Measurements from ENCODE around the gene FAM20B. TPM values are rescaled to one million over a fixed set of nuclear protein-coding genes. Genes with fewer than 3 reads are reported as not detected.
"Not testable (repeated sequence)": the region's sequence is repeated elsewhere in the genome, so short reads cannot be mapped to it uniquely, and the experiment has no call there.

The FAM20B gene
- total RNA-seq, 2 donors from 2014 or later = 47.7 to 52.4 TPM

DNA sequence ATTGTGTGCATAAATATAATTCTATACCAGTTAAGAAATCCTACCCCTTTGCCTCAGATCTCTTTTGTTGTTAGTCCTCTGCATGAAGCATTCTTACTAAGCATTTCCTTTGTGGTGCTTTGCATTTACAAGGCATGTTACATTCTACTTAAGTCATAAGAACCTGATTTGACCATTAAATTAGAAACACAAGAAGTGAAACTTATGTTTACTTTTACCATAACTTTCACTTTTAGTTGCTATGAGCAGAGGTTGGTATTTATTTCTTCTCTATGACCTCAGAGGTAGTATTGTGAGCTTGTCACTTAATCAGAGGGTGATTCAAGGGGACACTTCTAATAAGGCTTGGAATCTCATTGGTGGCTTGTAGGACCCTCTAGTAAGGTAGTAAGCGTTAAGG is 9.0 kb downstream of the FAM20B start:
- Histone ChIP-seq H3K9me3 (ENCODE audit: control insufficient read depth, low read length) (no peaks in the 10 kb centered on the region), H3K4me3 (ENCODE audit: low read length) (no peak overlapping the region), H3K9ac (ENCODE audit: extremely low read depth, low read length, poor library complexity, severe bottlenecking) (no peak overlapping the region), H3K4me1 (ENCODE audit: control insufficient read depth, insufficient read depth, low read length) (peaks cover 14% of the 10 kb centered on the region), H3K27me3 (ENCODE audit: control insufficient read depth, insufficient read depth, low read length, poor library complexity, severe bottlenecking) (no peaks in the 10 kb centered on the region), H3K27ac (ENCODE audit: low read depth, low read length) (no peak overlapping the region), H3K36me3 (ENCODE audit: control insufficient read depth, insufficient read depth, low read length) (no peaks in the 10 kb centered on the region)
- Mint-ChIP-seq H3K27ac (peak overlapping the region; percentile 77), H3K27me3 (ENCODE audit: insufficient read depth) (no peaks in the 10 kb centered on the region), H3K36me3 (ENCODE audit: low read depth) (no peaks in the 10 kb centered on the region), H3K4me1 (peaks cover 48% of the 10 kb centered on the region), H3K9me3 (peaks cover 2% of the 10 kb centered on the region), H3K4me3 (no peak overlapping the region)
- DNase-seq = no peak
- 83 to 84% methylated on average over 1 of the region's 1 CpG for WGBS, 2 experiments (ENCODE audit: insufficient coverage in 1 of 2, insufficient read length in 1 of 2)
- TF ChIP-seq, protein P1, sequence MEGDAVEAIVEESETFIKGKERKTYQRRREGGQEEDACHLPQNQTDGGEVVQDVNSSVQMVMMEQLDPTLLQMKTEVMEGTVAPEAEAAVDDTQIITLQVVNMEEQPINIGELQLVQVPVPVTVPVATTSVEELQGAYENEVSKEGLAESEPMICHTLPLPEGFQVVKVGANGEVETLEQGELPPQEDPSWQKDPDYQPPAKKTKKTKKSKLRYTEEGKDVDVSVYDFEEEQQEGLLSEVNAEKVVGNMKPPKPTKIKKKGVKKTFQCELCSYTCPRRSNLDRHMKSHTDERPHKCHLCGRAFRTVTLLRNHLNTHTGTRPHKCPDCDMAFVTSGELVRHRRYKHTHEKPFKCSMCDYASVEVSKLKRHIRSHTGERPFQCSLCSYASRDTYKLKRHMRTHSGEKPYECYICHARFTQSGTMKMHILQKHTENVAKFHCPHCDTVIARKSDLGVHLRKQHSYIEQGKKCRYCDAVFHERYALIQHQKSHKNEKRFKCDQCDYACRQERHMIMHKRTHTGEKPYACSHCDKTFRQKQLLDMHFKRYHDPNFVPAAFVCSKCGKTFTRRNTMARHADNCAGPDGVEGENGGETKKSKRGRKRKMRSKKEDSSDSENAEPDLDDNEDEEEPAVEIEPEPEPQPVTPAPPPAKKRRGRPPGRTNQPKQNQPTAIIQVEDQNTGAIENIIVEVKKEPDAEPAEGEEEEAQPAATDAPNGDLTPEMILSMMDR (conservative IDR thresholded peaks at IDR 0.05) = no peak

DNA sequence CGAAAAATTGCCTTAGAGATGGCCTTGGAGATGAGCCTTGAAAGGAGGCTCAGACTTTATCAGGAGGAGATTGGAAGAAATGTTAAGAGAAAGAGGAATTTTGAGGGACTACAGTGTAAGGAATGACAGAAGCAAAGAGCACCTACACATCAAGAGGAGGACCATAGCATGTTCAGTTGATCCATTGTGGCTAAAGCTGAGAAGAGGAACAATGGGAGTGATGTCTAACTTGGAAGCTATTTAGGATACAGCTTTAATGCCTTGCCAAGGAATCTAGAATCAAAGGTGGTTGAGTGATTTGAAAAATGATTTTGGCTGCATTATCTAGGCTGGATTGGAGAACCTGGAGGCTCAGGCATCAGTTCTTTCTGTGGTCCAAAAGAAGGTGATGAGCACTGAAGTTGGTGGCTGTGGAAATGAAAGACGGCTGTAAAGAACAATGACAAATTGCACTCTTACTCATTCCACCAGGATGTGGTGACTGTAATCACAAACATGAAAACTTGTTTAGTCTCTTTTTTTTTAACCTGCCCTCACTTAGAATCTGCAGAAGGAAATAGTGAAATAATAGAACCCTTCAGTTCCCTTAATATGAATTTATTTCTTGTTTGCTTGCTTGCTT is 11.3 kb downstream of the FAM20B start:
- Histone ChIP-seq H3K27me3 (ENCODE audit: control insufficient read depth, insufficient read depth, low read length, poor library complexity, severe bottlenecking) (no peaks in the 10 kb centered on the region), H3K9ac (ENCODE audit: extremely low read depth, low read length, poor library complexity, severe bottlenecking) (no peak overlapping the region), H3K36me3 (ENCODE audit: control insufficient read depth, insufficient read depth, low read length) (no peaks in the 10 kb centered on the region), H3K27ac (ENCODE audit: low read depth, low read length) (no peak overlapping the region), H3K9me3 (ENCODE audit: control insufficient read depth, low read length) (peaks cover 5% of the 10 kb centered on the region), H3K4me1 (ENCODE audit: control insufficient read depth, insufficient read depth, low read length) (peaks cover 6% of the 10 kb centered on the region), H3K4me3 (ENCODE audit: low read length) (no peak overlapping the region)
- H3K36me3 Mint-ChIP-seq (ENCODE audit: low read depth) = peaks cover 5% of the 10 kb centered on the region
- H3K4me3 Mint-ChIP-seq = no peak overlapping the region
- H3K27me3 Mint-ChIP-seq (ENCODE audit: insufficient read depth) = no peaks in the 10 kb centered on the region
- H3K9me3 Mint-ChIP-seq = peaks cover 15% of the 10 kb centered on the region
- WGBS, 2 experiments (ENCODE audit: insufficient coverage in 1 of 2, insufficient read length in 1 of 2) = 86 to 90% methylated on average over 2 of the region's 2 CpGs
- TF ChIP-seq, protein P1 (conservative IDR thresholded peaks at IDR 0.05) = no peak
- no peak for DNase-seq
- H3K27ac Mint-ChIP-seq = no peak overlapping the region
- H3K4me1 Mint-ChIP-seq = peaks cover 25% of the 10 kb centered on the region

DNA sequence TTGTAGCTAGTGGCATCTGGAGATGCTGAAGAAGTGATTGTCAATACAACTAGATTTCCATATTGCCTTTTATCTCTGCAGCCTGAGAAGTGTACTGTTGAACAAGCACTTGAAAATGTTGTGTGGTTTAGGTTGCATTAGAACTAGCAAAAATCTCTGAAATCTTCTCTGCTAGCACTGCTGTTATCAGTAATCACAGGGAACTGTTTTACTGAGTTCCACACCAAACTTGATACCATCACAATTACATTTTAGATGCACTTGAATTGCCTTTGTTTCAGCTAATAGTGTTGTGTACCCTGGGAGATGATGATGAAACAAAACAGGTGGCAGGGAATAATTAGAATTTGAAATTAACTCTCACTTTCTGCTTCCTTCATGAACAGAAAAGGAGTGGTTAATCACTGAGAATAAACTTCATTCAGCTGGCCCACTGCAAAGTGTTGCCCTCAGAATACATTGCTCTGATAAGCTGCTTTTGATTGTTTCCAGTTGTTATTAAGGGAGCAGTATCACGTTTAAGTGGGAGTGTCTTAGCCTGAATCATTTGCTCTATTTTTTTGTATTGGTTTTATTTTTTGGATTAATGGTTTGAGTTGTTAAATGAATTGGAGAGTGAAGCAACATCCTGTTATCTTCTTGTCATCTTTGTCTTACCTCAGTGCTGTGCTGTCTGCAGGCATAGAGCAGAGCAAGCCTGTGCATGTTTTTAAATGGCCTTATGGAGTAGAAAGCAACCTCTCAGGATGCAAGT is 13.0 kb downstream of the FAM20B start:
- Mint-ChIP-seq H3K27me3 (ENCODE audit: insufficient read depth) (no peaks in the 10 kb centered on the region), H3K4me1 (peaks cover 21% of the 10 kb centered on the region), H3K36me3 (ENCODE audit: low read depth) (peaks cover 11% of the 10 kb centered on the region), H3K9me3 (peaks cover 16% of the 10 kb centered on the region), H3K4me3 (no peak overlapping the region), H3K27ac (no peak overlapping the region)
- Histone ChIP-seq H3K9ac (ENCODE audit: extremely low read depth, low read length, poor library complexity, severe bottlenecking) (no peak overlapping the region), H3K27me3 (ENCODE audit: control insufficient read depth, insufficient read depth, low read length, poor library complexity, severe bottlenecking) (no peaks in the 10 kb centered on the region), H3K4me3 (ENCODE audit: low read length) (no peak overlapping the region), H3K27ac (ENCODE audit: low read depth, low read length) (peak overlapping the region; percentile 6), H3K4me1 (ENCODE audit: control insufficient read depth, insufficient read depth, low read length) (peaks cover 6% of the 10 kb centered on the region), H3K9me3 (ENCODE audit: control insufficient read depth, low read length) (peaks cover 5% of the 10 kb centered on the region), H3K36me3 (ENCODE audit: control insufficient read depth, insufficient read depth, low read length) (no peaks in the 10 kb centered on the region)
- DNase-seq = no peak
- TF ChIP-seq, protein P1 (conservative IDR thresholded peaks at IDR 0.05) = no peak
- WGBS, 2 experiments (ENCODE audit: insufficient coverage in 1 of 2, insufficient read length in 1 of 2) = 80 to 100% methylated on average over 1 of the region's 1 CpG

DNA sequence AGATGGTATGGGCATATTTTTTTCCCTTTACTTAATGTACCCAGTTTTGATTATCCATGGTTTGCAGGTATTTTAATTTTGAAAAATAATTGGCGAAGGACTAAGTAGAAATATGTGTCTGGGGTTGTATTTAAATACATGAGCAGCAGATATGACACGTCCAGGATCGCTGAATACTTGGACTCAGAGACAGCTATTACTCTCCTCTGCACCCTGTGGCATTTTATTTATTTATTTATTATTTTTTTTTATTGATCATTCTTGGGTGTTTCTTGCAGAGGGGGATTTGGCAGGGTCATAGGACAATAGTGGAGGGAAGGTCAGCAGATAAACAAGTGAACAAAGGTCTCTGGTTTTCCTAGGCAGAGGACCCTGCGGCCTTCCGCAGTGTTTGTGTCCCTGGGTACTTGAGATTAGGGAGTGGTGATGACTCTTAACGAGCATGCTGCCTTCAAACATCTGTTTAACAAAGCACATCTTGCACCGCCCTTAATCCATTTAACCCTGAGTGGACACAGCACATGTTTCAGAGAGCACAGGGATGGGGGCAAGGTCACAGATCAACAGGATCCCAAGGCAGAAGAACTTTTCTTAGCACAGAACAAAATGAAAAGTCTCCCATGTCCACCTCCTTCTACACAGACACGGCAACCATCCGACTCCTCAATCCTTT is 13.9 kb downstream of the FAM20B start:
- H3K27me3 Mint-ChIP-seq (ENCODE audit: insufficient read depth); H3K4me1 ChIP-seq (ENCODE audit: control insufficient read depth, insufficient read depth, low read length); H3K4me3 ChIP-seq (ENCODE audit: low read length); DNase-seq; H3K4me3 Mint-ChIP-seq; H3K36me3 ChIP-seq (ENCODE audit: control insufficient read depth, insufficient read depth, low read length); H3K9ac ChIP-seq (ENCODE audit: extremely low read depth, low read length, poor library complexity, severe bottlenecking); H3K27ac ChIP-seq (ENCODE audit: low read depth, low read length); H3K9me3 ChIP-seq (ENCODE audit: control insufficient read depth, low read length); H3K27me3 ChIP-seq (ENCODE audit: control insufficient read depth, insufficient read depth, low read length, poor library complexity, severe bottlenecking); H3K27ac Mint-ChIP-seq: not testable (repeated sequence)
- Mint-ChIP-seq H3K36me3 (ENCODE audit: low read depth) (peaks cover 21% of the 10 kb centered on the region), H3K4me1 (peaks cover 13% of the 10 kb centered on the region), H3K9me3 (peaks cover 16% of the 10 kb centered on the region)
- WGBS, 2 experiments (ENCODE audit: insufficient coverage in 1 of 2, insufficient read length in 1 of 2) = 93 to 96% methylated on average over 5 to 6 of the region's 9 CpGs

DNA sequence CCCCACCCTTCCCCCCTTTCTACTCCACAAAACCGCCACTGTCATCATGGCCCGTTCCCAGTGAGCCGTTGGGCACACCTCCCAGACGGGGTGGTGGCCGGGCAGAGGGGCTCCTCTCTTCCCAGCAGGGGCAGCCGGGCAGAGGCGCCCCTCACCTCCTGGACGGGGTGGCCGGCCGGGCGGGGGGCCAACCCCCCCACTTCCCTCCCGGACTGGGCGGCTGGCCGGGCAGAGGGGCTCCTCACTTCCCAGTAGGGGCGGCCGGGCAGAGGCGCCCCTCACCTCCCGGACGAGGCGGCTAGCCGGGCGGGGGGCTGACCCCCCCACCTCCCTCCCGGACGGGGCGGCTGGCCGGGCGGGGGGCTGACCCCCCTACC is 14.5 kb downstream of the FAM20B start:
- not testable (repeated sequence) for H3K4me3 Mint-ChIP-seq; H3K4me3 ChIP-seq (ENCODE audit: low read length); H3K27ac ChIP-seq (ENCODE audit: low read depth, low read length); H3K4me1 ChIP-seq (ENCODE audit: control insufficient read depth, insufficient read depth, low read length); H3K27me3 ChIP-seq (ENCODE audit: control insufficient read depth, insufficient read depth, low read length, poor library complexity, severe bottlenecking); H3K9me3 ChIP-seq (ENCODE audit: control insufficient read depth, low read length); H3K27ac Mint-ChIP-seq; H3K27me3 Mint-ChIP-seq (ENCODE audit: insufficient read depth); H3K9ac ChIP-seq (ENCODE audit: extremely low read depth, low read length, poor library complexity, severe bottlenecking); H3K36me3 ChIP-seq (ENCODE audit: control insufficient read depth, insufficient read depth, low read length); DNase-seq
- Mint-ChIP-seq H3K36me3 (ENCODE audit: low read depth) (peaks cover 21% of the 10 kb centered on the region), H3K9me3 (peaks cover 16% of the 10 kb centered on the region), H3K4me1 (peaks cover 12% of the 10 kb centered on the region)
- 97% methylated on average over 27 of the region's 27 CpGs; no CpG with 5 or more reads in 1 of the 2 experiments for WGBS, 2 experiments (ENCODE audit: insufficient coverage in 1 of 2, insufficient read length in 1 of 2)
